Esophagus (tissue), 2 donors: Measurements from ENCODE around the gene CT47C1. TPM values are rescaled to one million over a fixed set of nuclear protein-coding genes. Genes with fewer than 3 reads are reported as not detected.

Experiments used
- H3K27ac ChIP-seq, 2 donors: one replicate each; pipeline ENCODE4 v1.5.1; 2013; ENCODE audit warnings: low read depth in 2 of 2, mild to moderate bottlenecking in 2 of 2, inconsistent platforms in 1 of 2, low read length in 1 of 2, moderate library complexity in 1 of 2
- H3K27me3 ChIP-seq, 2 donors: one replicate each; pipeline ENCODE4 v1.6.1; 2013; ENCODE audit warnings: low read length in 2 of 2, control low read depth in 1 of 2, mild to moderate bottlenecking in 1 of 2; ENCODE audit not compliant: insufficient read depth in 2 of 2, control insufficient read depth in 1 of 2
- H3K36me3 ChIP-seq, 2 donors: one replicate each; pipeline ENCODE4 v1.6.1; 2013; ENCODE audit warnings: low read length in 1 of 2; ENCODE audit not compliant: control insufficient read depth in 2 of 2, insufficient read depth in 2 of 2
- H3K4me1 ChIP-seq, 2 donors: one replicate each; pipeline ENCODE4 v1.6.1; 2013; ENCODE audit warnings: low read length in 1 of 2; ENCODE audit not compliant: control insufficient read depth in 2 of 2, insufficient read depth in 2 of 2
- H3K4me3 ChIP-seq, 2 donors: one replicate each; pipeline ENCODE4 v1.5.1; 2013; ENCODE audit warnings: low read length in 2 of 2, mild to moderate bottlenecking in 2 of 2, low read depth in 1 of 2, moderate library complexity in 1 of 2
- H3K9me3 ChIP-seq, 2 donors: one replicate each; pipeline ENCODE4 v1.6.1; 2013; ENCODE audit warnings: mild to moderate bottlenecking in 2 of 2, low read depth in 1 of 2, low read length in 1 of 2, moderate library complexity in 1 of 2; ENCODE audit not compliant: control insufficient read depth in 2 of 2, insufficient read depth in 1 of 2
- WGBS, 2 donors: extraction: QIAGEN DNeasy Blood & Tissue Kit; methylation state at CpG; one replicate each; pipeline ENCODE4 v1.1.7; 2013; 5-methylcytosine and 5-hydroxymethylcytosine counted together
- polyA plus RNA-seq, 2 donors: library from polyadenylated mRNA; stranded (reverse); fragments of 200-250 nt; gene quantifications; one replicate each; pipeline ENCODE4 v1.2.3, GENCODE V29; 2013
- donor health status: healthy with polysubstance abuse.
- donor health status: Bipolar disorder and iron deficiency.

CT47C1 gene
- polyA plus RNA-seq, 2 donors: not detected

GRCh38 chrX:119071381-119071780 is 1.4 kb upstream of the CT47C1 start:
- no peak overlapping the region for H3K4me3 ChIP-seq
- peaks cover 0 to 11% of the 10 kb centered on the region in 2 donors for H3K27me3 ChIP-seq
- no peak overlapping the region for H3K27ac ChIP-seq
- H3K4me1 ChIP-seq: no peaks in the 10 kb centered on the region
- H3K9me3 ChIP-seq: no peaks in the 10 kb centered on the region
- 50 to 71% methylated on average over 2 of the region's 2 CpGs for WGBS, 2 donors
- H3K36me3 ChIP-seq: no peaks in the 10 kb centered on the region

GRCh38 chrX:119073200-119073905 is 560 bp downstream of the CT47C1 start:
- no peaks in the 10 kb centered on the region for H3K4me1 ChIP-seq
- no peaks in the 10 kb centered on the region for H3K36me3 ChIP-seq
- H3K9me3 ChIP-seq: peaks cover 0 to 2% of the 10 kb centered on the region in 2 donors
- H3K27ac ChIP-seq: no peak overlapping the region
- peaks cover 0 to 11% of the 10 kb centered on the region in 2 donors for H3K27me3 ChIP-seq
- no peak overlapping the region for H3K4me3 ChIP-seq
- WGBS, 2 donors: 95 to 96% methylated on average over 35 to 43 of the region's 43 CpGs

GRCh38 chrX:119073911-119074310 is 1.1 kb downstream of the CT47C1 start:
- 91 to 92% methylated on average over 15 to 19 of the region's 19 CpGs for WGBS, 2 donors

GRCh38 chrX:119075270-119076025 is 2.7 kb downstream of the CT47C1 start:
- Histone ChIP-seq H3K4me3 (no peak overlapping the region), H3K27me3 (peaks cover 0 to 5% of the 10 kb centered on the region in 2 donors), H3K9me3 (peaks cover 0 to 2% of the 10 kb centered on the region in 2 donors), H3K4me1 (no peaks in the 10 kb centered on the region), H3K27ac (no peak overlapping the region), H3K36me3 (no peaks in the 10 kb centered on the region)
- 70 to 85% methylated on average over 3 of the region's 3 CpGs for WGBS, 2 donors

More at GRCh38 chrX:119073911-119074310, 1.1 kb downstream of the CT47C1 start:
- Histone ChIP-seq H3K9me3 (peaks cover 0 to 2% of the 10 kb centered on the region in 2 donors), H3K27ac (no peak overlapping the region), H3K36me3 (no peaks in the 10 kb centered on the region), H3K4me1 (no peaks in the 10 kb centered on the region), H3K27me3 (peaks cover 0 to 11% of the 10 kb centered on the region in 2 donors), H3K4me3 (no peak overlapping the region)

GRCh38 chrX:119082278-119082677 is 9.5 kb downstream of the CT47C1 start:
- no peaks in the 10 kb centered on the region for H3K4me1 ChIP-seq
- H3K27ac ChIP-seq: no peak overlapping the region
- H3K27me3 ChIP-seq: peaks cover 0 to 2% of the 10 kb centered on the region in 2 donors
- no peaks in the 10 kb centered on the region for H3K36me3 ChIP-seq
- peaks cover 0 to 2% of the 10 kb centered on the region in 2 donors for H3K9me3 ChIP-seq
- H3K4me3 ChIP-seq: no peak overlapping the region
- WGBS, 2 donors: 68 to 75% methylated on average over 1 of the region's 1 CpG

GRCh38 chrX:119084766-119085165 is 12.0 kb downstream of the CT47C1 start:
- H3K27me3 ChIP-seq: peaks cover 0 to 2% of the 10 kb centered on the region in 2 donors
- H3K4me3 ChIP-seq: no peak overlapping the region
- no peak overlapping the region for H3K27ac ChIP-seq
- no peaks in the 10 kb centered on the region for H3K4me1 ChIP-seq
- H3K9me3 ChIP-seq: no peaks in the 10 kb centered on the region
- no peaks in the 10 kb centered on the region for H3K36me3 ChIP-seq
- WGBS, 2 donors: 60 to 85% methylated on average over 3 of the region's 3 CpGs

DNA sequence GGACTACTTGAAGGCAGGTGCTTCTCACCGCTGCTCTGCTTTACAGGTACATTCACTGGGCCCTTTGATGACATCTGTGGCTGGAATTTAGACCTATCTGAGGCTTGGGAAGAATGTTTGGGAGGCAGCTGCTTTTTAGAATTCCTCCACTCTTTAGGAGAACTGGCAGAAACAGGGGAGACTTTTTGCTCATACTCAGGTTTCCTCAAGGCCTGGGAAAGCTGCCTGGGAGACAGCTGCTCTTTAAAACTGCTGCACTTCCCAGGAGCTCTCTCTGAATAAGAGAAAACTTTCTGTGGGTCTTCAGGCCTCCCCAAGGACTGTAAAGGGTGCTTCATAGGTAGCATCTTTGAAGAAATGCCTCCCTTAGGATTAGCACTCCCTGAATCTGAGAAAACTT is 14.3 kb downstream of the CT47C1 start:
- Histone ChIP-seq H3K4me1 (no peaks in the 10 kb centered on the region), H3K27ac (no peak overlapping the region), H3K36me3 (no peaks in the 10 kb centered on the region), H3K9me3 (no peaks in the 10 kb centered on the region), H3K4me3 (no peak overlapping the region), H3K27me3 (peaks cover 0 to 2% of the 10 kb centered on the region in 2 donors)
- 60 to 65% methylated on average over 1 of the region's 1 CpG for WGBS, 2 donors

DNA sequence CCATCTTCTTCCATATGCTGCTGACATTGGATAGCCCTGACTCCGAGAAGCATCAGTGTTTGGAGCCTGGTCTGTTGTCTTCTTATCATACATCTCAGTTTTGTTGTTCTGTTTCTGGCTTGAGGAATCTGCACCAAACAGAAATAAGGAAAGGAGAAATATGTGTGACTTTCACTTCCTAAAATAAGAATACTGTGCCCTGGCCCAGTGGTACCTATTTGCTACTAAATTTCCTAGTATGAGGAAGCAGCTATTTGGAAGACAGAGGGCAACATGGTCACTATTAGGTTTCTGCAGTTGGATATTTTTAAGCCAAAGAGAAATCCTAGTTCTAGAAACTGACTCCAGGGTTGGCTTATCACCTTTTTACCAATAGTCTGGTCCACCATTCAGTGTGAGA is 16.8 kb downstream of the CT47C1 start:
- H3K27me3 ChIP-seq: peaks cover 0 to 5% of the 10 kb centered on the region in 2 donors
- H3K9me3 ChIP-seq: no peaks in the 10 kb centered on the region
- WGBS, 2 donors: 83 to 95% methylated on average over 1 of the region's 1 CpG
- no peaks in the 10 kb centered on the region for H3K4me1 ChIP-seq
- H3K4me3 ChIP-seq: no peak overlapping the region
- no peaks in the 10 kb centered on the region for H3K36me3 ChIP-seq
- H3K27ac ChIP-seq: no peak overlapping the region

DNA sequence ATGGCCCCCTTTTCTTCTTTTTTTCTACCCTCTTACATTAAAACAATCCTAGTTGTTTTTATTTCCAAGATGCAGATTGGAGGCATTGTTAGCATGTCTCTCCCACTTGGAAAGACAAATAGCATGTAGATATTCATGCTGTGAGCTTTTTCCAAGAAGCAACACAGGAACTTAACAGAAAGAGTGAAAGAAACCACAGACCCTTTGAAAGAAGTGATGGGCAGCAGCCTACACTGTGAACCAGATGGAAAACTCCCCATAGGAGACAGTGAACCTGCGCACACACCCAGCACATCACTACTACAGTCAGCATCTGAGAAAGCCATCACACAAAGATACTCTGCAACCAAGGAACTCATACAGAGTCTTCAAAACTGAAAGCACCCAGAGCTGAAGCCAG is 17.8 kb downstream of the CT47C1 start:
- 90 to 97% methylated on average over 1 of the region's 1 CpG for WGBS, 2 donors
- Histone ChIP-seq H3K36me3 (no peaks in the 10 kb centered on the region), H3K9me3 (no peaks in the 10 kb centered on the region), H3K27ac (no peak overlapping the region), H3K4me1 (no peaks in the 10 kb centered on the region), H3K4me3 (no peak overlapping the region), H3K27me3 (peaks cover 0 to 3% of the 10 kb centered on the region in 2 donors)
